ENCODE data around the gene EFNA4. TPM values are rescaled to one million over a fixed set of nuclear protein-coding genes. Genes with fewer than 3 reads are reported as not detected.
A peak's percentile ranks its signal among the peaks of the same experiment; 100 is the strongest.

EFNA4 gene
- polyA plus RNA-seq, 2 of the 4 experiments (the other 2 are of a cell fraction): 3.1 to 8.7 TPM

- TF ChIP-seq HOXA7 (CRISPR knock-in tag; IDR thresholded peaks at IDR 0.05) (no peak), SMC3 (IDR thresholded peaks at IDR 0.05) (no peak; the same call in 2 of the 3 replicates), CHD2 (IDR thresholded peaks at IDR 0.05; ENCODE audit: low read length, partially characterized antibody) (no peak), CBX2 (IDR thresholded peaks at IDR 0.05; ENCODE audit: borderline replicate concordance, low read depth) (no peak), HOXB13 (CRISPR knock-in tag; IDR thresholded peaks at IDR 0.05; ENCODE audit: low read depth) (no peak), MYC (IDR thresholded peaks at IDR 0.05; ENCODE audit: borderline replicate concordance, low read length) (no peak), ESRRA (IDR thresholded peaks at IDR 0.05; ENCODE audit: borderline replicate concordance, low read length) (no peak), EP300 (IDR thresholded peaks at IDR 0.05) (no peak), ZSCAN20 (CRISPR knock-in tag; IDR thresholded peaks at IDR 0.05) (no peak), CEBPB (IDR thresholded peaks at IDR 0.05) (no peak), REST (IDR thresholded peaks at IDR 0.05) (no peak), MAFK (IDR thresholded peaks at IDR 0.05; ENCODE audit: partially characterized antibody) (no peak), HOXB5 (CRISPR knock-in tag; IDR thresholded peaks at IDR 0.05) (no peak), ZNF302 (CRISPR knock-in tag; IDR thresholded peaks at IDR 0.05) (no peak), MAZ (IDR thresholded peaks at IDR 0.05; ENCODE audit: borderline replicate concordance, low read depth, low read length) (no peak), JUNB (IDR thresholded peaks at IDR 0.05) (no peak), RFX5 (IDR thresholded peaks at IDR 0.05) (no peak), ZFP36 (IDR thresholded peaks at IDR 0.05; ENCODE audit: borderline replicate concordance, partially characterized antibody) (no peak), BHLHE40 (IDR thresholded peaks at IDR 0.05; ENCODE audit: low read depth, low read length) (no peak)
- TF ChIP-seq, protein P1, sequence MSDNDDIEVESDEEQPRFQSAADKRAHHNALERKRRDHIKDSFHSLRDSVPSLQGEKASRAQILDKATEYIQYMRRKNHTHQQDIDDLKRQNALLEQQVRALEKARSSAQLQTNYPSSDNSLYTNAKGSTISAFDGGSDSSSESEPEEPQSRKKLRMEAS (IDR thresholded peaks at IDR 0.05): no peak
- peak overlapping the region; percentile 43; the same call in 1 of the 3 replicates for H3K4me2 ChIP-seq
- ATAC-seq (peak in 1 of 2 experiments; percentile 6; a peak in 1 of 6 replicates), FAIRE-seq (no peak), DNase-seq (ENCODE audit: low read depth in 1 of 2, low spot score in 1 of 2) (no peak)
- no peak overlapping the region for H3K4me3 ChIP-seq
- 64% methylated on average over 2 of the region's 2 CpGs for WGBS (ENCODE audit: missing lambda C conversion rate)
- CTCF ChIA-PET: interaction anchor here (0.9 to 13.8 kb wide), 9 partner anchors 9 to 98 kb away, joined by 4 to 309 read pairs (median 5); partner anchors contain the start of genes EFNA1, KRTCAP2, SLC50A1 and TRIM46
- no peaks in the 10 kb centered on the region for H3K9me3 ChIP-seq
- peaks cover 12% of the 10 kb centered on the region for H3K4me1 ChIP-seq
- POLR2A ChIA-PET: no interaction called here
- H3K27ac ChIP-seq: no peak overlapping the region
Observed at GRCh38 chr1:155094622-155094948, 31.0 kb downstream of the EFNA4 start.

- WGBS (ENCODE audit: missing lambda C conversion rate): 79% methylated on average over 7 of the region's 7 CpGs
- no peak overlapping the region for H3K27ac ChIP-seq
- no peak for TF ChIP-seq NPAS2 (CRISPR knock-in tag; IDR thresholded peaks at IDR 0.05; ENCODE audit: borderline replicate concordance)
- TF ChIP-seq, protein P2, sequence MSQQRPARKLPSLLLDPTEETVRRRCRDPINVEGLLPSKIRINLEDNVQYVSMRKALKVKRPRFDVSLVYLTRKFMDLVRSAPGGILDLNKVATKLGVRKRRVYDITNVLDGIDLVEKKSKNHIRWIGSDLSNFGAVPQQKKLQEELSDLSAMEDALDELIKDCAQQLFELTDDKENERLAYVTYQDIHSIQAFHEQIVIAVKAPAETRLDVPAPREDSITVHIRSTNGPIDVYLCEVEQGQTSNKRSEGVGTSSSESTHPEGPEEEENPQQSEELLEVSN (IDR thresholded peaks at IDR 0.05; ENCODE audit: borderline replicate concordance, low read depth): no peak
- no peak for TF ChIP-seq POLR2AphosphoS2 (conservative IDR thresholded peaks at IDR 0.05; ENCODE audit: low read length)
- no peak for TF ChIP-seq HDAC2 (IDR thresholded peaks at IDR 0.05)
- DNase-seq (ENCODE audit: low read depth in 1 of 2, low spot score in 1 of 2): no peak
- CTCF ChIA-PET: interaction anchor here (0.7 to 13.8 kb wide), 5 partner anchors 8 to 730 kb away, joined by 4 to 309 read pairs (median 26); partner anchors contain the start of genes EFNA1, KRTCAP2, SLC50A1 and TRIM46
- no peak overlapping the region for H3K4me2 ChIP-seq
- FAIRE-seq: no peak
- no peak for ATAC-seq
- H3K9me3 ChIP-seq: no peaks in the 10 kb centered on the region
- H3K4me3 ChIP-seq: no peak overlapping the region
- POLR2A ChIA-PET: no interaction called here
- H3K4me1 ChIP-seq: peaks cover under 1% of the 10 kb centered on the region; the same call in 1 of the 3 replicates
Observed at GRCh38 chr1:155099331-155099730, 35.8 kb downstream of the EFNA4 start.

Data from A549 (cell line).